GM18951 (cell line): ENCODE results near the gene CBFA2T3.

Experiments used
- POLR2A ChIP-seq: IDR thresholded peaks from 4 replicates; pipeline ENCODE4 v1.6.1; 2011; ENCODE audit warnings: mild to moderate bottlenecking; ENCODE audit not compliant: insufficient read length, insufficient read depth; ENCODE audit errors: extremely low read depth
- in situ Hi-C: fragments of 300-500 bp; cut with MboI; formaldehyde crosslinking; loops from one replicate; pipeline ENCODE4 v1.12.0; 2022; ENCODE audit warnings: low sequenced_read_pairs, mixed read lengths, inconsistent platforms; ENCODE audit not compliant: unreplicated experiment

CBFA2T3 gene

GRCh38 chr16:88855736-88856121, 121.3 kb downstream of the CBFA2T3 start:
- in situ Hi-C loops: no loop called here
- TF ChIP-seq POLR2A: no peak

GRCh38 chr16:88855176-88855575, 121.8 kb downstream of the CBFA2T3 start:
- in situ Hi-C loops: no loop called here

GRCh38 chr16:88854306-88855111, 122.5 kb downstream of the CBFA2T3 start:
- in situ Hi-C loops: no loop called here
- no peak for TF ChIP-seq POLR2A

More at GRCh38 chr16:88855176-88855575, 121.8 kb downstream of the CBFA2T3 start:
- no peak for TF ChIP-seq POLR2A

- TF ChIP-seq POLR2A: no peak
- in situ Hi-C loops: no loop called here
Observed at GRCh38 chr16:88853325-88853941, 123.6 kb downstream of the CBFA2T3 start.

GRCh38 chr16:88851616-88852015, 125.4 kb downstream of the CBFA2T3 start:
- no peak for TF ChIP-seq POLR2A
- in situ Hi-C loops: no loop called here

GRCh38 chr16:88850531-88851199, 126.3 kb downstream of the CBFA2T3 start:
- in situ Hi-C loops: no loop called here
- TF ChIP-seq POLR2A: no peak

GRCh38 chr16:88848557-88848956, 128.4 kb downstream of the CBFA2T3 start:
- in situ Hi-C loops: no loop called here
- no peak for TF ChIP-seq POLR2A

- TF ChIP-seq POLR2A: no peak
- in situ Hi-C loops: no loop called here
Observed at GRCh38 chr16:88847654-88848053, 129.4 kb downstream of the CBFA2T3 start.

GRCh38 chr16:88846088-88846487, 130.9 kb downstream of the CBFA2T3 start:
- in situ Hi-C loops: no loop called here
- TF ChIP-seq POLR2A: no peak

- no peak for TF ChIP-seq POLR2A
- in situ Hi-C loops: no loop called here
Observed at GRCh38 chr16:88844419-88845036, 132.5 kb downstream of the CBFA2T3 start.

GRCh38 chr16:88843256-88843655, 133.8 kb downstream of the CBFA2T3 start:
- no peak for TF ChIP-seq POLR2A
- in situ Hi-C loops: no loop called here

- in situ Hi-C loops: no loop called here
- no peak for TF ChIP-seq POLR2A
Observed at GRCh38 chr16:88842806-88843205, 134.2 kb downstream of the CBFA2T3 start.

GRCh38 chr16:88842308-88842756, 134.7 kb downstream of the CBFA2T3 start:
- TF ChIP-seq POLR2A: no peak
- in situ Hi-C loops: no loop called here
